ENCODE results near the gene MICAL1.

The MICAL1 gene

DNA sequence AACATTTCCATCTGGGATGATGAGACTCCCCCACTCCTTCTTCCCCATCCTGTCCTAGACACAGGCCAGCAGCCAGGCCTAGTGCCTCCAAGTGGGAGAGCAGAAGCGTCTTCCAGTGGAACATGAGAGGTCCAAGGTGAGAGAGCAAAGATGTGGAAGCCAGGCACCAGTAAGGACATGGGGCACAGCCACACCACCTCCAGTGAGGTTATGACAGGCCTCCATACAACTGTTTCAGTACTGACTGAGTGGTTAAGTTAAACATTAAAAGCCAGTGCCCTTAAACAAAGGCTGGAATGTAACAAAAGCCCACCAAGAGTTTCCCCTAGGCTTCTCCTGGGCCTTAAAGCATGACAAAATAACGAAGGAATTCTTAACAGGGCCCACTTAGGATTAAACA, 22.2 kb upstream of the MICAL1 start:
- Histone ChIP-seq H3K4me3 (ENCODE audit: low read length) (no peak overlapping the region), H3K4me2 (ENCODE audit: low read depth, low read length) (peak overlapping the region; percentile 89; the same call in 1 of the 2 replicates), H3K9me3 (replicated peaks; ENCODE audit: insufficient read depth, low read length) (no peaks in the 10 kb centered on the region), H3K36me3 (replicated peaks; ENCODE audit: insufficient read depth, low read length) (peaks cover 14% of the 10 kb centered on the region; the same call in 1 of the 2 replicates), H3F3A (ENCODE audit: insufficient read depth, low read length) (no peaks in the 10 kb centered on the region; the same call in 1 of the 2 replicates), H2AFZ (ENCODE audit: low read length) (no peak overlapping the region), H3K27me3 (replicated peaks; ENCODE audit: insufficient read depth, low read length) (no peaks in the 10 kb centered on the region), H3K9ac (ENCODE audit: low read length) (no peak overlapping the region), H3K79me2 (ENCODE audit: low read length) (peaks cover 89% of the 10 kb centered on the region), H4K20me1 (ENCODE audit: insufficient read depth, low read length) (no peaks in the 10 kb centered on the region), H3K27ac (ENCODE audit: low read length) (no peak overlapping the region), H3K4me1 (ENCODE audit: low read length) (peaks cover 35% of the 10 kb centered on the region), H3K9me2 (replicated peaks; ENCODE audit: insufficient read depth, low read length) (no peaks in the 10 kb centered on the region)
- no peak for DNase-seq
- TF ChIP-seq EZH2phosphoT487 (IDR thresholded peaks at IDR 0.05; ENCODE audit: low read length) (no peak), CTCF (IDR thresholded peaks at IDR 0.05; ENCODE audit: low read length) (no peak), EZH2 (optimal IDR thresholded peaks at IDR 0.05; ENCODE audit: low read depth, low read length) (no peak)

DNA sequence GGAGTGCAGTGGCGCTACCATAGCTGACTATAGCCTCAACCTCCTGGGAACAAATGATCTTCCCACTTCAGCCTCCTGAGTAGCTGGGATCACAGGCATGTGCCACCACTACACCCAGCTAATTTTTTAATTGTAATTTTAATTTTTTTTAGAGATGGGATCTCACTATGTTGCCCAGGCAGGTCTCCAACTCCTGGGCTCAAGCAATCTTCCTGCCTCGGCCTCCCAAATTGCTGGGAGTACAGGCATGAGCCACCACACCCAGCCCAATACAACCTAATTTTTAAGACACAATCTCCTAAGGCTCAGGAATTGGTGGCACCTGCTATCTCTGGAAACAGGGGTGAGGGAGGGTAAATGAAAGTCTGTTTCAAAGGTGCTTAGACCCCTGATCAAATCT, 21.6 kb upstream of the MICAL1 start:
- Histone ChIP-seq H3K79me2 (ENCODE audit: low read length) (peaks cover 89% of the 10 kb centered on the region), H3K9me2 (replicated peaks; ENCODE audit: insufficient read depth, low read length) (no peaks in the 10 kb centered on the region), H3K4me2 (ENCODE audit: low read depth, low read length) (peak overlapping the region; percentile 89; the same call in 1 of the 2 replicates), H3K27ac (ENCODE audit: low read length) (no peak overlapping the region), H3K36me3 (replicated peaks; ENCODE audit: insufficient read depth, low read length) (peaks cover 14% of the 10 kb centered on the region; the same call in 1 of the 2 replicates), H3K4me3 (ENCODE audit: low read length) (no peak overlapping the region), H2AFZ (ENCODE audit: low read length) (no peak overlapping the region), H3F3A (ENCODE audit: insufficient read depth, low read length) (no peaks in the 10 kb centered on the region; the same call in 1 of the 2 replicates), H3K27me3 (replicated peaks; ENCODE audit: insufficient read depth, low read length) (no peaks in the 10 kb centered on the region), H3K4me1 (ENCODE audit: low read length) (peaks cover 38% of the 10 kb centered on the region), H4K20me1 (ENCODE audit: insufficient read depth, low read length) (no peaks in the 10 kb centered on the region), H3K9ac (ENCODE audit: low read length) (no peak overlapping the region), H3K9me3 (replicated peaks; ENCODE audit: insufficient read depth, low read length) (no peaks in the 10 kb centered on the region)
- TF ChIP-seq EZH2phosphoT487 (IDR thresholded peaks at IDR 0.05; ENCODE audit: low read length): no peak
- TF ChIP-seq CTCF (IDR thresholded peaks at IDR 0.05; ENCODE audit: low read length): no peak
- no peak for TF ChIP-seq EZH2 (optimal IDR thresholded peaks at IDR 0.05; ENCODE audit: low read depth, low read length)
- no peak for DNase-seq

- Histone ChIP-seq H3K4me2 (ENCODE audit: low read depth, low read length) (no peak overlapping the region), H3K4me3 (ENCODE audit: low read length) (no peak overlapping the region)
These were observed 20.1 kb upstream of the MICAL1 start for GRCh38 chr6:109475625-109476024.

More at GRCh38 chr6:109475625-109476024, 20.1 kb upstream of the MICAL1 start:
- Histone ChIP-seq H3K27me3 (replicated peaks; ENCODE audit: insufficient read depth, low read length) (no peaks in the 10 kb centered on the region), H3K4me1 (ENCODE audit: low read length) (peaks cover 26% of the 10 kb centered on the region), H3F3A (ENCODE audit: insufficient read depth, low read length) (no peaks in the 10 kb centered on the region; the same call in 1 of the 2 replicates), H3K27ac (ENCODE audit: low read length) (no peak overlapping the region), H3K36me3 (replicated peaks; ENCODE audit: insufficient read depth, low read length) (peaks cover 7% of the 10 kb centered on the region; the same call in 1 of the 2 replicates), H2AFZ (ENCODE audit: low read length) (no peak overlapping the region), H3K9ac (ENCODE audit: low read length) (no peak overlapping the region), H3K79me2 (ENCODE audit: low read length) (peaks cover 88% of the 10 kb centered on the region), H3K9me2 (replicated peaks; ENCODE audit: insufficient read depth, low read length) (no peaks in the 10 kb centered on the region), H4K20me1 (ENCODE audit: insufficient read depth, low read length) (no peaks in the 10 kb centered on the region), H3K9me3 (replicated peaks; ENCODE audit: insufficient read depth, low read length) (no peaks in the 10 kb centered on the region)
- DNase-seq: no peak
- TF ChIP-seq EZH2 (optimal IDR thresholded peaks at IDR 0.05; ENCODE audit: low read depth, low read length) (no peak), EZH2phosphoT487 (IDR thresholded peaks at IDR 0.05; ENCODE audit: low read length) (no peak), CTCF (IDR thresholded peaks at IDR 0.05; ENCODE audit: low read length) (no peak)

Data from MM.1S (cell line).